Neural cell (in vitro differentiated cells): ENCODE measurements around the gene MEAK7. TPM values are rescaled to one million over a fixed set of nuclear protein-coding genes. Genes with fewer than 3 reads are reported as not detected.

Source experiments
- H2AFZ ChIP-seq: fragments of 200-600, 300-800 bp; sonication (generic), shearing (Covaris generic); 2 replicates; pipeline ENCODE4 v1.6.0; 2014; ENCODE audit warnings: low read depth, mild to moderate bottlenecking, antibody characterized with exemption, low read length, moderate library complexity
- H3F3A ChIP-seq: fragments of 200-600 bp; shearing (Covaris generic); 2 replicates; pipeline ENCODE4 v1.6.1; 2016; ENCODE audit warnings: mild to moderate bottlenecking, moderate library complexity, mixed read lengths, antibody characterized with exemption, low read length; ENCODE audit not compliant: insufficient read depth, poor library complexity, severe bottlenecking
- H3K27ac ChIP-seq: fragments of 200-600, 300-800 bp; sonication (generic), shearing (Covaris generic); 2 replicates; pipeline ENCODE4 v1.5.1; 2014; ENCODE audit warnings: mild to moderate bottlenecking, low read length, moderate library complexity
- H3K27me3 ChIP-seq: fragments of 300-800, 200-600 bp; sonication (generic), shearing (Covaris generic); 2 replicates; pipeline ENCODE4 v1.6.0; 2014; ENCODE audit warnings: mild to moderate bottlenecking, low read depth, low read length, moderate library complexity; ENCODE audit not compliant: insufficient read depth
- H3K36me3 ChIP-seq: fragments of 300-800, 200-600 bp; sonication (generic), shearing (Covaris generic); 2 replicates; pipeline ENCODE4 v1.5.1; 2014; ENCODE audit warnings: mild to moderate bottlenecking, antibody characterized with exemption, low read length, moderate library complexity; ENCODE audit not compliant: insufficient read depth
- H3K4me2 ChIP-seq: fragments of 300-800, 200-600 bp; sonication (generic), shearing (Covaris generic); 2 replicates; pipeline ENCODE4 v1.6.0; 2014; ENCODE audit warnings: mild to moderate bottlenecking, low read length
- H3K4me3 ChIP-seq: fragments of 300-800, 200-600 bp; sonication (generic), shearing (Covaris generic); 2 replicates; pipeline ENCODE4 v1.5.1; 2014; ENCODE audit warnings: mild to moderate bottlenecking, low read length, moderate library complexity
- H3K79me2 ChIP-seq: fragments of 200-600 bp; shearing (Covaris generic); replicated peaks from 2 replicates; pipeline ENCODE4 v1.6.0; 2014; ENCODE audit warnings: mild to moderate bottlenecking, low read length, moderate library complexity; ENCODE audit not compliant: insufficient read depth
- H3K9ac ChIP-seq: fragments of 300-800, 200-600 bp; sonication (generic), shearing (Covaris generic); 2 replicates; pipeline ENCODE4 v1.6.1; 2016; ENCODE audit warnings: mild to moderate bottlenecking, low read length, mixed read lengths
- H3K9me2 ChIP-seq: fragments of 200-600 bp; shearing (Covaris generic); 2 replicates; pipeline ENCODE4 v1.6.1; 2016; ENCODE audit warnings: mild to moderate bottlenecking, low read length, mixed read lengths; ENCODE audit not compliant: insufficient read depth
- H3K9me3 ChIP-seq: fragments of 200-600, 300-800 bp; sonication (generic), shearing (Covaris generic); 2 replicates; pipeline ENCODE4 v1.6.1; 2016; ENCODE audit warnings: mild to moderate bottlenecking, mixed run types, low read length, moderate library complexity, mixed read lengths
- H4K20me1 ChIP-seq: fragments of 200-600 bp; shearing (Covaris generic); 2 replicates; pipeline ENCODE4 v1.6.1; 2016; ENCODE audit warnings: mild to moderate bottlenecking, mixed run types; ENCODE audit not compliant: insufficient read depth
- EP300 ChIP-seq: fragments of 450-650 bp; conservative IDR thresholded peaks from 2 replicates; pipeline ENCODE4 v1.6.1; 2014; ENCODE audit warnings: antibody characterized with exemption, mild to moderate bottlenecking, moderate library complexity; ENCODE audit not compliant: poor library complexity, severe bottlenecking
- EZH2 ChIP-seq: fragments of 200-600, 300-800 bp; shearing (Covaris generic), sonication (generic); IDR thresholded peaks from 2 replicates; pipeline ENCODE4 v1.6.1; 2014; ENCODE audit warnings: antibody characterized with exemption, low read length, borderline replicate concordance, mild to moderate bottlenecking; ENCODE audit not compliant: insufficient read depth, poor library complexity, severe bottlenecking
- MXI1 ChIP-seq: fragments of 450-650 bp; conservative IDR thresholded peaks from 2 replicates; pipeline ENCODE4 v1.6.1; 2014; ENCODE audit warnings: antibody characterized with exemption, mild to moderate bottlenecking; ENCODE audit not compliant: poor library complexity, severe bottlenecking
- POLR2AphosphoS5 ChIP-seq: IDR thresholded peaks from 2 replicates; pipeline ENCODE4 v1.6.1; 2012
- RAD21 ChIP-seq: fragments of 450-650 bp; conservative IDR thresholded peaks from 2 replicates; pipeline ENCODE4 v1.6.1; 2014; ENCODE audit warnings: antibody characterized with exemption, mild to moderate bottlenecking, moderate library complexity
- SMC3 ChIP-seq: fragments of 450-650 bp; conservative IDR thresholded peaks from 2 replicates; pipeline ENCODE4 v1.6.1; 2014; ENCODE audit warnings: antibody characterized with exemption, mild to moderate bottlenecking, moderate library complexity; ENCODE audit not compliant: poor library complexity
- TAF1 ChIP-seq: IDR thresholded peaks from 2 replicates; pipeline ENCODE4 v1.6.1; 2012; ENCODE audit warnings: low read depth
- polyA plus RNA-seq: library from polyadenylated mRNA; depleted of rRNA; stranded (reverse); fragments of >200 nt; gene quantifications from 2 replicates; pipeline ENCODE4 v1.2.3, GENCODE V29; 2014
- TF ChIP-seq, protein P1 (sequence below): IDR thresholded peaks from 2 replicates; pipeline ENCODE4 v1.6.1; 2012; ENCODE audit warnings: borderline replicate concordance
- TF ChIP-seq, protein P2 (sequence below): fragments of 450-650 bp; IDR thresholded peaks from 2 replicates; pipeline ENCODE4 v1.5.1; 2014; ENCODE audit warnings: antibody characterized with exemption, mild to moderate bottlenecking, moderate library complexity; ENCODE audit not compliant: poor library complexity, severe bottlenecking

The MEAK7 gene
- polyA plus RNA-seq, 1 donor from 2014 or later: 12.4 TPM

DNA sequence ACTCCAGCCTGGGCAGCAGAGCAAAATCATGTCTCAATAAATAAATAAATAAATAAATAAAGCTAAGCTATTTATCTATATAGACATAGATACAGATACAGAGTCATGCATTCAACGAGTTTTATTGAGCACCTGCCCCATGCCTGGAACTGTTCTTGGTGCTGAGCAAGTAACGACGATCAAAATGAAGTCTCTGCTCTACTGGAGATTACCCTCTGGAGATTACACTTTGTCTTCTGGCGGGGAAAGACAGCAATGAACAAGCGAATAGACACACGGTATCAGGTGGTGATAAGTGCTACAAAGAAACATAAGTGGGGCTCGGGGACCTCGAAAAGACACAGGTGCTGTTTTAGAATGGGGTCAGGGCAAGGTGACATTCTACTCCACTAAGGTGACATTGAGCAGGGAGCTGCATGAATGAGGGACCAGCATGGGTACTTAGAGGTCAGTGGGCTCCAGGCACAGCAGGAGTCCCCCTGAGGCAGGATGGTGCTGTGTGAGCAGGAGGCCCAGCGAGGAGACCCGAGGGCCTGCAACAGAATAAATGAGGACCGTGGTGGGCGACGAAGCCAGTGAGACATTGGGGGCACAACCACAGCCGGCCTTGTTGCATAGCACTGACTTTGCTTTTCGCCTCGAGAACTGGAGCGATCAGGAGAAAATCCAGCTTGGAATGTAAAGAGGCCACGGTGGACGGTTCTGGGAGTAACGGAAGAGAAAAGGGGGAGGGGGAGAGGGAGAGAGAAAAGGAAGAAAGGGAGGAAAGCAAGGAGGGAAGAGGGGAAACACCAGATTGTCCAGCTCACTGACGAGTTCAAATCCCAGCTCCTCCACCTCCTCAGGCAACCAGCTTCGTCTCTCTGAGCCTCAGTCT is 42.4 kb upstream of the MEAK7 start:
- H3K4me3 ChIP-seq: no peak overlapping the region
- H3K9me2 ChIP-seq: no peaks in the 10 kb centered on the region
- no peaks in the 10 kb centered on the region for H4K20me1 ChIP-seq
- no peak overlapping the region for H3K9ac ChIP-seq
- no peak overlapping the region for H2AFZ ChIP-seq
- no peaks in the 10 kb centered on the region for H3K27me3 ChIP-seq
- no peak overlapping the region for H3K27ac ChIP-seq
- H3K36me3 ChIP-seq: no peaks in the 10 kb centered on the region
- no peaks in the 10 kb centered on the region for H3F3A ChIP-seq
- H3K4me2 ChIP-seq: no peak overlapping the region
- H3K9me3 ChIP-seq: no peaks in the 10 kb centered on the region
- TF ChIP-seq SMC3 (no peak), POLR2AphosphoS5 (no peak), EZH2 (no peak), MXI1 (no peak), EP300 (no peak), RAD21 (no peak), TAF1 (no peak)
- TF ChIP-seq, protein P1, sequence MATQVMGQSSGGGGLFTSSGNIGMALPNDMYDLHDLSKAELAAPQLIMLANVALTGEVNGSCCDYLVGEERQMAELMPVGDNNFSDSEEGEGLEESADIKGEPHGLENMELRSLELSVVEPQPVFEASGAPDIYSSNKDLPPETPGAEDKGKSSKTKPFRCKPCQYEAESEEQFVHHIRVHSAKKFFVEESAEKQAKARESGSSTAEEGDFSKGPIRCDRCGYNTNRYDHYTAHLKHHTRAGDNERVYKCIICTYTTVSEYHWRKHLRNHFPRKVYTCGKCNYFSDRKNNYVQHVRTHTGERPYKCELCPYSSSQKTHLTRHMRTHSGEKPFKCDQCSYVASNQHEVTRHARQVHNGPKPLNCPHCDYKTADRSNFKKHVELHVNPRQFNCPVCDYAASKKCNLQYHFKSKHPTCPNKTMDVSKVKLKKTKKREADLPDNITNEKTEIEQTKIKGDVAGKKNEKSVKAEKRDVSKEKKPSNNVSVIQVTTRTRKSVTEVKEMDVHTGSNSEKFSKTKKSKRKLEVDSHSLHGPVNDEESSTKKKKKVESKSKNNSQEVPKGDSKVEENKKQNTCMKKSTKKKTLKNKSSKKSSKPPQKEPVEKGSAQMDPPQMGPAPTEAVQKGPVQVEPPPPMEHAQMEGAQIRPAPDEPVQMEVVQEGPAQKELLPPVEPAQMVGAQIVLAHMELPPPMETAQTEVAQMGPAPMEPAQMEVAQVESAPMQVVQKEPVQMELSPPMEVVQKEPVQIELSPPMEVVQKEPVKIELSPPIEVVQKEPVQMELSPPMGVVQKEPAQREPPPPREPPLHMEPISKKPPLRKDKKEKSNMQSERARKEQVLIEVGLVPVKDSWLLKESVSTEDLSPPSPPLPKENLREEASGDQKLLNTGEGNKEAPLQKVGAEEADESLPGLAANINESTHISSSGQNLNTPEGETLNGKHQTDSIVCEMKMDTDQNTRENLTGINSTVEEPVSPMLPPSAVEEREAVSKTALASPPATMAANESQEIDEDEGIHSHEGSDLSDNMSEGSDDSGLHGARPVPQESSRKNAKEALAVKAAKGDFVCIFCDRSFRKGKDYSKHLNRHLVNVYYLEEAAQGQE: no peak
- TF ChIP-seq, protein P2, sequence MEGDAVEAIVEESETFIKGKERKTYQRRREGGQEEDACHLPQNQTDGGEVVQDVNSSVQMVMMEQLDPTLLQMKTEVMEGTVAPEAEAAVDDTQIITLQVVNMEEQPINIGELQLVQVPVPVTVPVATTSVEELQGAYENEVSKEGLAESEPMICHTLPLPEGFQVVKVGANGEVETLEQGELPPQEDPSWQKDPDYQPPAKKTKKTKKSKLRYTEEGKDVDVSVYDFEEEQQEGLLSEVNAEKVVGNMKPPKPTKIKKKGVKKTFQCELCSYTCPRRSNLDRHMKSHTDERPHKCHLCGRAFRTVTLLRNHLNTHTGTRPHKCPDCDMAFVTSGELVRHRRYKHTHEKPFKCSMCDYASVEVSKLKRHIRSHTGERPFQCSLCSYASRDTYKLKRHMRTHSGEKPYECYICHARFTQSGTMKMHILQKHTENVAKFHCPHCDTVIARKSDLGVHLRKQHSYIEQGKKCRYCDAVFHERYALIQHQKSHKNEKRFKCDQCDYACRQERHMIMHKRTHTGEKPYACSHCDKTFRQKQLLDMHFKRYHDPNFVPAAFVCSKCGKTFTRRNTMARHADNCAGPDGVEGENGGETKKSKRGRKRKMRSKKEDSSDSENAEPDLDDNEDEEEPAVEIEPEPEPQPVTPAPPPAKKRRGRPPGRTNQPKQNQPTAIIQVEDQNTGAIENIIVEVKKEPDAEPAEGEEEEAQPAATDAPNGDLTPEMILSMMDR: no peak
- no peaks in the 10 kb centered on the region for H3K79me2 ChIP-seq

DNA sequence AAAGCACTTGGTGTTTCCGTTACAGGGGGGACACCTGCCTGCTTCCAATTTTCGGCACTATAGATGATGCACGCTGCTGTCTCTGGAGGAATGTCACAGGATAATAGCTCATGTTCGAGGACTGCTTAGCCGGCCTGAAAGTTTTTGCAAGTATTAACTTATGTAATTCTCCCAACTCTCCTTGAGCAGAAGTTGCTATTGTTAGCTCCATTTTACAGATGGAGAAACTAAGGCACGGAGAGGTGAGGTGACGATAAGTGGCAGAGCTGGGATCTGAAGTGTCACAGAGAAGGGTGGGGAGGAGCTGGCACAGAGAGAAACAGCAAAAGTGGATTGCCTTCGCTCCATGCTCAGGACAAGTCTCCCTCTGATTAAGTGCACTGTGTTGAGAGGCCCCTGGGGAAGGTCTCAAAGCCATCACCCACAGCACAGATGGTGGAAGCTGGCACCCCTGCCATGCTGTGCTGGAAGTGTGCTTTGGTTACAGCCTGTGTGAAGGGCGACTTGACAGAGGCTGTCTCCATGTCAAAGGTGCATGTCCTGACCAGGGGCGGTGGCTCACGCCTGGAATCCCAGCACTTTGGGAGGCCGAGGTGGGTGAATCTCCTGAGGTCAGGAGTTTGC is 40.8 kb upstream of the MEAK7 start:
- Histone ChIP-seq H3K4me3 (no peak overlapping the region), H3K9me3 (no peaks in the 10 kb centered on the region), H3K9ac (no peak overlapping the region), H3K4me2 (no peak overlapping the region), H3F3A (no peaks in the 10 kb centered on the region), H3K79me2 (no peaks in the 10 kb centered on the region), H3K27me3 (no peaks in the 10 kb centered on the region), H4K20me1 (no peaks in the 10 kb centered on the region), H3K36me3 (no peaks in the 10 kb centered on the region), H3K27ac (no peak overlapping the region), H2AFZ (no peak overlapping the region), H3K9me2 (no peaks in the 10 kb centered on the region)
- TF ChIP-seq RAD21: no peak
- no peak for TF ChIP-seq EP300
- no peak for TF ChIP-seq POLR2AphosphoS5
